ENCODE data around the gene DOCK11.

DNA sequence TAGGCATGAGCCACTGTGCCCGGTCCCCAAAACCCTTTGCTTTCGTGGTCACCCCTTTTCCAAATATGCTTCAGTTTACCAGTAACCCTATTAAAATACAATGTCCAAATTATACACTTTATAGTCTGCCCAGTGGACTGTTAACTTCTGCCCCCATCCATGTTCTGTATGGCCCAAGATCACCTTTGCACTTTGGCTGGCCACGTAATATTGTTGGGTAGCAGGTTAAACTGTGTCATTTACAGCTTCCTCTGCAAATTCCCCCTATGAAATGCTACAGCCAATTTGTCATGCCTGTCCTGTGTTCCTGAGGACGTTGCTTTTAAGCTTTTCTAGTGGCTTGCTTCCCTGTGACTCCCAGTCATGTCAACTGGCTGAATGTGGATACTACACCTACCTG, 130.7 kb downstream of the DOCK11 start:
- no peak for TF ChIP-seq POLR2A (IDR thresholded peaks at IDR 0.05)
- TF ChIP-seq, protein P1, sequence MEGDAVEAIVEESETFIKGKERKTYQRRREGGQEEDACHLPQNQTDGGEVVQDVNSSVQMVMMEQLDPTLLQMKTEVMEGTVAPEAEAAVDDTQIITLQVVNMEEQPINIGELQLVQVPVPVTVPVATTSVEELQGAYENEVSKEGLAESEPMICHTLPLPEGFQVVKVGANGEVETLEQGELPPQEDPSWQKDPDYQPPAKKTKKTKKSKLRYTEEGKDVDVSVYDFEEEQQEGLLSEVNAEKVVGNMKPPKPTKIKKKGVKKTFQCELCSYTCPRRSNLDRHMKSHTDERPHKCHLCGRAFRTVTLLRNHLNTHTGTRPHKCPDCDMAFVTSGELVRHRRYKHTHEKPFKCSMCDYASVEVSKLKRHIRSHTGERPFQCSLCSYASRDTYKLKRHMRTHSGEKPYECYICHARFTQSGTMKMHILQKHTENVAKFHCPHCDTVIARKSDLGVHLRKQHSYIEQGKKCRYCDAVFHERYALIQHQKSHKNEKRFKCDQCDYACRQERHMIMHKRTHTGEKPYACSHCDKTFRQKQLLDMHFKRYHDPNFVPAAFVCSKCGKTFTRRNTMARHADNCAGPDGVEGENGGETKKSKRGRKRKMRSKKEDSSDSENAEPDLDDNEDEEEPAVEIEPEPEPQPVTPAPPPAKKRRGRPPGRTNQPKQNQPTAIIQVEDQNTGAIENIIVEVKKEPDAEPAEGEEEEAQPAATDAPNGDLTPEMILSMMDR (IDR thresholded peaks at IDR 0.05) = no peak
